Smooth muscle cell (in vitro differentiated cells): ENCODE results near the gene ZFYVE28. TPM values are rescaled to one million over a fixed set of nuclear protein-coding genes. Genes with fewer than 3 reads are reported as not detected.

Experiments used
- DNase-seq: peaks from one replicate; lab custom pipeline; 2025; ENCODE audit not compliant: unreplicated experiment; lab: John Stamatoyannopoulos, UW
- H2AFZ ChIP-seq: fragments of 200-600 bp; sonication (generic); 2 replicates; pipeline ENCODE4 v1.6.0; 2016; ENCODE audit warnings: antibody characterized with exemption, low read depth, mild to moderate bottlenecking
- H3F3A ChIP-seq: fragments of 200-600 bp; sonication (generic); 2 replicates; pipeline ENCODE4 v1.6.0; 2017; ENCODE audit warnings: antibody characterized with exemption, low read depth
- H3K27ac ChIP-seq: fragments of 200-600 bp; sonication (generic); 2 replicates; pipeline ENCODE4 v1.5.1; 2016; ENCODE audit warnings: low read depth, mild to moderate bottlenecking
- H3K27me3 ChIP-seq: fragments of 200-600 bp; sonication (generic); 2 replicates; pipeline ENCODE4 v1.6.1; 2016; ENCODE audit warnings: low read depth, mild to moderate bottlenecking
- H3K36me3 ChIP-seq: fragments of 200-600 bp; sonication (generic); 2 replicates; pipeline ENCODE4 v1.5.1; 2016; ENCODE audit warnings: low read depth
- H3K4me1 ChIP-seq: fragments of 200-600 bp; sonication (generic); 2 replicates; pipeline ENCODE4 v1.5.1; 2016; ENCODE audit warnings: low read depth
- H3K4me2 ChIP-seq: fragments of 200-600 bp; sonication (generic); 2 replicates; pipeline ENCODE4 v1.6.0; 2016; ENCODE audit warnings: mild to moderate bottlenecking
- H3K4me3 ChIP-seq: fragments of 200-600 bp; sonication (generic); 2 replicates; pipeline ENCODE4 v1.5.1; 2016; ENCODE audit warnings: mild to moderate bottlenecking
- H3K79me2 ChIP-seq: fragments of 200-600 bp; sonication (generic); 2 replicates; pipeline ENCODE4 v1.6.0; 2016; ENCODE audit warnings: low read depth, mild to moderate bottlenecking
- H3K9ac ChIP-seq: fragments of 200-600 bp; sonication (generic); 2 replicates; pipeline ENCODE4 v1.6.0; 2016; ENCODE audit warnings: low read depth
- H3K9me3 ChIP-seq: fragments of 200-600 bp; sonication (generic); replicated peaks from 2 replicates; pipeline ENCODE4 v1.5.1; 2016; ENCODE audit warnings: low read depth
- H4K20me1 ChIP-seq: fragments of 200-600 bp; sonication (generic); 2 replicates; pipeline ENCODE4 v1.6.0; 2016; ENCODE audit warnings: low read depth
- CTCF ChIP-seq: fragments of 200-600 bp; sonication (generic); IDR thresholded peaks from 2 replicates; pipeline ENCODE4 v1.5.1; 2017; ENCODE audit warnings: borderline replicate concordance, mild to moderate bottlenecking, antibody characterized with exemption; ENCODE audit not compliant: insufficient read depth, poor library complexity, severe bottlenecking
- WGBS: methylation state at CpG from one replicate; pipeline ENCODE4 v1.1.7; 2016; ENCODE audit warnings: low lambda C conversion rate; 5-methylcytosine and 5-hydroxymethylcytosine counted together
- polyA plus RNA-seq: library from polyadenylated mRNA; unstranded; fragments of >200 nt; fragmentation: Nextera tagmentation; extraction: Ambion mirVana; gene quantifications from 2 replicates; pipeline ENCODE4 v1.2.1, GENCODE V29; 2016
- total RNA-seq: library from RNA; depleted of rRNA; stranded (reverse); fragments of >200 nt; gene quantifications from 2 replicates; pipeline ENCODE4 v1.2.3, GENCODE V29; 2014

ZFYVE28 gene
- total and polyA plus RNA-seq, 2 experiments from 2014 or later = 0.22 TPM; not detected in 1

GRCh38 chr4:2401610-2401983 lies 16.8 kb downstream of the ZFYVE28 start:
- Histone ChIP-seq H3K79me2 (no peaks in the 10 kb centered on the region), H3K36me3 (no peaks in the 10 kb centered on the region), H4K20me1 (no peaks in the 10 kb centered on the region), H3F3A (no peaks in the 10 kb centered on the region), H3K9ac (no peak overlapping the region), H3K4me3 (peak overlapping the region; percentile 42), H3K27ac (no peak overlapping the region), H2AFZ (peak overlapping the region; percentile 59), H3K4me2 (peak overlapping the region; percentile 82), H3K27me3 (peaks cover 2% of the 10 kb centered on the region), H3K9me3 (no peaks in the 10 kb centered on the region), H3K4me1 (peaks cover 7% of the 10 kb centered on the region)
- WGBS = 59% methylated on average over 15 of the region's 15 CpGs
- TF ChIP-seq CTCF = no peak
- DNase-seq = no peak

- Histone ChIP-seq H3K79me2 (no peaks in the 10 kb centered on the region), H3K27me3 (no peaks in the 10 kb centered on the region), H3K4me3 (no peak overlapping the region), H3K4me1 (peaks cover 7% of the 10 kb centered on the region), H3F3A (no peaks in the 10 kb centered on the region), H3K9me3 (no peaks in the 10 kb centered on the region), H3K27ac (no peak overlapping the region), H3K36me3 (no peaks in the 10 kb centered on the region), H4K20me1 (no peaks in the 10 kb centered on the region), H3K9ac (no peak overlapping the region), H2AFZ (no peak overlapping the region), H3K4me2 (no peak overlapping the region)
- TF ChIP-seq CTCF = no peak
- WGBS = 90% methylated on average over 15 of the region's 15 CpGs
- DNase-seq = no peak
These were observed 17.4 kb downstream of the ZFYVE28 start for GRCh38 chr4:2400841-2401609.

- no peak for TF ChIP-seq CTCF
- H3K4me2 ChIP-seq = no peak overlapping the region
- no peak overlapping the region for H3K27ac ChIP-seq
- DNase-seq = no peak
- WGBS = 81% methylated on average over 28 of the region's 28 CpGs
- H3F3A ChIP-seq = no peaks in the 10 kb centered on the region
- H3K9me3 ChIP-seq = no peaks in the 10 kb centered on the region
- H3K9ac ChIP-seq = no peak overlapping the region
- no peaks in the 10 kb centered on the region for H3K36me3 ChIP-seq
- H3K4me3 ChIP-seq = no peak overlapping the region
- no peak overlapping the region for H2AFZ ChIP-seq
- H3K79me2 ChIP-seq = no peaks in the 10 kb centered on the region
- H3K4me1 ChIP-seq = peaks cover 7% of the 10 kb centered on the region
- H3K27me3 ChIP-seq = no peaks in the 10 kb centered on the region
- no peaks in the 10 kb centered on the region for H4K20me1 ChIP-seq
These were observed 18.7 kb downstream of the ZFYVE28 start for GRCh38 chr4:2399631-2400190.
